ENCODE results near the gene SAMSN1. TPM values are rescaled to one million over a fixed set of nuclear protein-coding genes. Genes with fewer than 3 reads are reported as not detected.
"Not testable (repeated sequence)": the region's sequence is repeated elsewhere in the genome, so short reads cannot be mapped to it uniquely, and the experiment has no call there.

The SAMSN1 gene
- total and polyA plus RNA-seq, 9 donors: 1.3 to 8.0 (median 2.0) TPM

- TF ChIP-seq EP300 (IDR thresholded peaks at IDR 0.05) (no peak), CTCF (IDR thresholded peaks at IDR 0.05) (no peak), POLR2A (IDR thresholded peaks at IDR 0.05) (no peak)
- no peak overlapping the region for H3K4me3 ChIP-seq
- no peaks in the 10 kb centered on the region for H3K4me1 ChIP-seq (ENCODE audit: insufficient read depth)
- no peaks in the 10 kb centered on the region for H3K36me3 ChIP-seq
- H3K27me3 ChIP-seq: no peaks in the 10 kb centered on the region
- no peaks in the 10 kb centered on the region for H3K9me3 ChIP-seq
- 90 to 100% (median 95%) methylated on average over 1 of the region's 1 CpG for WGBS, 3 donors
- no peak overlapping the region for H3K27ac ChIP-seq
- DNase-seq: no peak
- intact Hi-C loops (cut with DNase I): no loop called here
Measured at GRCh38 chr21:14513804-14514203, 32.3 kb downstream of the SAMSN1 start.

DNA sequence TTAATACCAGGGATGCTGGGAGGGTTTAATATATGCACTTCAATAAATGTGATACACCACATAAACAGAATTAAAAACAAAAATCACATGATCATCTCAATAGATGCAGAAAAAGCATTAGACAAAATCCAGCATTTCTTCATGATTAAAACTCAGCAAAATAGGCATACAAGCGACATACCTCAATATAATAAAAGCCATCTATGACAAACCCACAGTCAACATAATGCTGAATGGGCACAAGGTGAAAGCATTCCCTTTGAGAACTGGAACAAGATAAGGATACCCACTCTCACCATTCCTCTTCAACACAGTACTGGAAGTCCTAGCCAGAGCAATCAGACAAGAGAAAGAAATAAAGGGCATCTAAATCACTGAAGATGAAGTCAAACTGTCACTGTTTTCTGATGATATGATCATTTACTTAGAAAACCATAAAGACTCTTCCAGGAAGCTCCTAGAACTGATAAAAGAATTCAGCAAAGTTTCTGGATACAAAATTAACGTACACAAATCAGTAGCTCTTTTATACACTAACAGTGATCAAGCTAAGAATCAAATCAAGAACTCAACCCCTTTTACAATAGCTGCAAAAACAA lies 39.2 kb downstream of the SAMSN1 start:
- H3K4me3 ChIP-seq; H3K27ac ChIP-seq; H3K9me3 ChIP-seq; H3K27me3 ChIP-seq; intact Hi-C loops (cut with DNase I); DNase-seq; H3K4me1 ChIP-seq (ENCODE audit: insufficient read depth); H3K36me3 ChIP-seq: not testable (repeated sequence)
- WGBS, 3 donors: 82 to 91% (median 84%) methylated on average over 2 of the region's 2 CpGs

GRCh38 chr21:14500873-14501272 lies 45.2 kb downstream of the SAMSN1 start:
- peaks cover 0 to 3% of the 10 kb centered on the region in 2 donors for H3K9me3 ChIP-seq
- no peak overlapping the region for H3K27ac ChIP-seq
- no peaks in the 10 kb centered on the region for H3K27me3 ChIP-seq
- H3K4me3 ChIP-seq: no peak overlapping the region
- DNase-seq: no peak
- intact Hi-C loops (cut with DNase I): no loop called here
- no peaks in the 10 kb centered on the region for H3K36me3 ChIP-seq
- WGBS, 3 donors: 86 to 87% (median 86%) methylated on average over 2 of the region's 2 CpGs
- no peaks in the 10 kb centered on the region for H3K4me1 ChIP-seq (ENCODE audit: insufficient read depth)
- no peak for TF ChIP-seq CTCF (IDR thresholded peaks at IDR 0.05)
- TF ChIP-seq POLR2A (IDR thresholded peaks at IDR 0.05): no peak
- no peak for TF ChIP-seq EP300 (IDR thresholded peaks at IDR 0.05)

- WGBS, 3 donors: 41 to 98% (median 86%) methylated on average over 1 of the region's 1 CpG
- H3K9me3 ChIP-seq: peaks cover 0 to 3% of the 10 kb centered on the region in 2 donors
- TF ChIP-seq CTCF (IDR thresholded peaks at IDR 0.05) (no peak), EP300 (IDR thresholded peaks at IDR 0.05) (no peak), POLR2A (IDR thresholded peaks at IDR 0.05) (no peak)
Measured at GRCh38 chr21:14499316-14499715, 46.8 kb downstream of the SAMSN1 start.

DNA sequence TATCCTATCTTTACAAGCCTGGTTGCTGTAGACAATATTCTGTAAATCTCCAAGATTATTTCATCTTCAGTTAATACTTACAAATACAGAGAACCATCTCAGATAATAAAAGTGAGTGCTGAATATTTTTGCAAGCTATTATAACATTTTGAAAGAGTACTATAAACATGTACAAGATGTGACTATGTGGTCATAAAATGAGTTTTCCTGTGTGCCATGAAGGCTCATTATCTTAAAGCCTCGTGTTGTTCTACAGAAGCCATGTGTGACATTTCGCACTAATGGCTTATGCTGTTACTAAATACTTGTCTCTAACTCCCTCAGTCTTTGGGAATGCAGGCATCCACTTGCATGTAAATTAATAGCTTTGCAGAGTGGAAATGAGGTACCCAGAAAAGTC lies 48.3 kb downstream of the SAMSN1 start:
- no peak for DNase-seq
- no peak for TF ChIP-seq CTCF (IDR thresholded peaks at IDR 0.05)
- TF ChIP-seq POLR2A (IDR thresholded peaks at IDR 0.05): no peak
- TF ChIP-seq EP300 (IDR thresholded peaks at IDR 0.05): no peak
- no peaks in the 10 kb centered on the region for H3K4me1 ChIP-seq (ENCODE audit: insufficient read depth)
- WGBS, 3 donors: 10 to 24% (median 14%) methylated on average over 2 of the region's 2 CpGs
- no peak overlapping the region for H3K4me3 ChIP-seq
- H3K27me3 ChIP-seq: no peaks in the 10 kb centered on the region
- no peaks in the 10 kb centered on the region for H3K36me3 ChIP-seq
- peaks cover 0 to 3% of the 10 kb centered on the region in 2 donors for H3K9me3 ChIP-seq
- no peak overlapping the region for H3K27ac ChIP-seq
- intact Hi-C loops (cut with DNase I): no loop called here

More at GRCh38 chr21:14499316-14499715, 46.8 kb downstream of the SAMSN1 start:
- Histone ChIP-seq H3K27me3 (no peaks in the 10 kb centered on the region), H3K36me3 (no peaks in the 10 kb centered on the region), H3K4me1 (ENCODE audit: insufficient read depth) (no peaks in the 10 kb centered on the region), H3K4me3 (no peak overlapping the region), H3K27ac (no peak overlapping the region)
- DNase-seq: no peak
- intact Hi-C loops (cut with DNase I): no loop called here
